GM21786 (cell line): ENCODE data around the gene NR0B2.
"Not testable (repeated sequence)": the region's sequence is repeated elsewhere in the genome, so short reads cannot be mapped to it uniquely, and the experiment has no call there.

Source experiments
- ATAC-seq: cut with Tn5 transposase; IDR thresholded peaks from one replicate; pipeline ENCODE4 v1.9.1; 2021; ENCODE audit not compliant: unreplicated experiment

NR0B2 gene

DNA sequence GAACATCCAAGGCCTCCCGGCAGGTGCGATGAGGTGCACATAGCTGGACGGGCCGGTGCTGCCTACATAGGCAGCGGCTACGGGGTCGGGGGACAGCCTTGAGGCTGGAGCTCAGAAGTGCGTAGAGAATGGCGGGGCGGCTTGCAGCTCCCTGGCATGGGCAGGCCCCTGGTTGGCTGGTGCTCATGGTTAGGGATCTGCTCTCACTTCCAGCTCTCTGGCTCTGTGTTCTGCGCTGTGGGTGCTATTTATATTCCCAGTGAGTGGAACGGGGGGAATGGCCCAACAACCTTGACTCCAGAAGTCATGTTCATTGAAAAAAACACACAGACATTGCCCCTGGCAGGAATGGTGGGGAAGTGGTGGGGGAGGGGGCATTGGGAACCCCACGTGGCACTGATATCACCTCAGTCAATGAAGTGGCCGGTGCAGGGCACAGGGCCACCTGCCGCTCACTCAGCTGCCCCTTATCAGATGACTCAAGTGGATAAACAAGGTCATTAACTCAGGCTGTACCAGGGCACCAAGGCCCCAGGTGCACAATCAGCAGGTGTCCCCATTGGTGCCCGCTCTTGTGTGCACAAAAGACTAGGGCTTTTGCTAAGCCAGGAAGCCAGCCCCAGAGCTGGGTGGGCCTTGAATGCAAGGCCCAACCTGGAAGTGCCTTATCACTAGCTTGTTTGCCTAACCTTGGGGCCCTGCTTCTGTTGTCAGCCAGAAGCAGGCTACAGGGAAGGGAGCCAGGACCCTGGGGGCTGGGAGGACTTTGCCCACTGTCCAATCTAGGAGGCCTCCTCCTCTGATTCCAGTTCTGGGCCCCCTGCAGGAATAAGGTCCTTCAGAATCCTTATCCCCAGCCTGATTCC is at the start of gene NR0B2:
Gene NR0B2 (minus strand): TSS at position 222 of the 866 bp plus-strand sequence. CDS start 35 bp downstream, at position 187.
- no peak for ATAC-seq

GRCh38 chr1:26961826-26962225 is 48.1 kb upstream of the NR0B2 start:
- no peak for ATAC-seq

DNA sequence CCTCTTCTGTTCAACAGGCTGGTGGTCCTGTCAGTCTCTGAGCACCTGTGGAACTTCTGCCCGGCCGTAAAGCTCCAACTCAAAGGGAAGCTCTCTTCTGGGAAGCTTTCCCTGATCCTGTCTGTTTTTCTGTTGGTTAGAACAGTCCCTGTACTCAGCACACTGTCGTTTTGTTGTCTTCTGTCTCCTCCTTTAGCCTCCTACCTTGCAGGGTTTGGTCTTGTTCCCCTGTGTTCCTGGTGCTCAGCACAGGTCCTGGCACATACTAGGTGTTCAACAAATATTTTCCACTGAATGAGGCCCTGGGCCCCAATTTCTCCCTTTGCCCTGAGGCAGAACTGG is 46.8 kb upstream of the NR0B2 start:
- ATAC-seq: no peak

DNA sequence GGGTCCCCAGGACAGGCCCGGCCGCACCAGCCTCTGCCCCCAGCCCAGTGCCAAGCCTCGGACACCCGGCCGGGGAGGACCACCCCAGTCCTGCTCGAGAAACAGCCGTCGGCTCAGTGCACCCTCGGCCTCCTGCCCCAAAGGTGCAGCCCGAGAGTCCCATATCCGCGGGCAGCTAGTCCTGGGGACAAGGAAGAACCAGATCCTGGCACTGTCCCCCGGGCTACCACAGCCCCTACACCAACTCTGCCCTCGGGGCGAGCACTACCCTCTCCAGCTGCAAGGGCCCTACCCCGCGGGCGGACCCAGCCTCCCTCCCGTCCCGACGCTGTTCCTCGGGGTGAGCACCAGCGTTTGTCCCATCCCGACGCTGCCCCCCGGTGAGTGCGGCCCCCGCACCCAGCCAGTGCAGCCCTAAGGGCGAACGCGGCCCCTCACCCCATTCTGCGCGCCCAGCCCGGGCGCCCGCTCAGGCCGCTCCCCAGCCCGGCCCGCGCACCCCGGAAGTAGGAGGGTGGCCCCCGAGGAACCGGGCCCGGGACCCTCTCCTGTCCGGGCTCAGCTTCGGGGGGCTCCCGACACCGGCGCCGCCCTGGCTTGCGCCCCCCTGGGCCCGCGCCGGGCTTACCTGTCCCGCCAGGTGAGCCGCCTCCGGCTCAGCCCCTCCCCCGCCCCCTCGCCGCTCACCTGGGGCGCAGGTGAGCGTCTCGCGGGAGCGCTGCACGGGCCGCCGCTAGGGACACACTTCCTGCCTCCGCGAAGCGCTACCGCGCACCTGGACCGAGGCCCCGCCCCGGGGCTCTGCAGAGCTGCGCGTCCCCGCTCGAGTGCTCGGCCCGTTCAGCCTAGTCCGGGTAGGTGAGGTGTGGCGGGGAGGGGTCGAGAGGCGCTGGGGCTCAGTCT is 46.2 kb upstream of the NR0B2 start, which contains the start of gene KDF1:
Gene KDF1 (minus strand): TSS at position 747 of the 903 bp plus-strand sequence. CDS start 8,088 bp downstream, outside the sequence.
- no peak for ATAC-seq

DNA sequence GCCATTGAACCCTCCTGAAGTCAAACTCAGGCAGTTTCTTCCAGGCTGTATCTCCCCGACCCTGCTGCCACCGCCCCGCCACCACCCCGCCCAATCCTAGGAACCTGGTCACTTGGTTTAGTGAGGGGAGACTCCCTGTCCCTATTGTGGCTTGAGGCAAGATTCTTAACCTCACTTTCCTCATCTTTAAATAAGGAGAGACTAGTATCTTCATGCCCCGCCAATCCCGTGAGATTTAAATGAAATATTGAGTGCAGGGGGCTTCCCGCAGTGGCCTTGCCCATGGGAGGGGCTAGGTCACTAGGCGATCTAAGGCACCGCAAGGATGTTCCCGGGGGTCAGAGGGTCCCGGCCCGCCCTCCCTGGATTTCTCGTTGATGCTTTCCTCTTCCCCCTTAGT is 45.5 kb upstream of the NR0B2 start:
- no peak for ATAC-seq

DNA sequence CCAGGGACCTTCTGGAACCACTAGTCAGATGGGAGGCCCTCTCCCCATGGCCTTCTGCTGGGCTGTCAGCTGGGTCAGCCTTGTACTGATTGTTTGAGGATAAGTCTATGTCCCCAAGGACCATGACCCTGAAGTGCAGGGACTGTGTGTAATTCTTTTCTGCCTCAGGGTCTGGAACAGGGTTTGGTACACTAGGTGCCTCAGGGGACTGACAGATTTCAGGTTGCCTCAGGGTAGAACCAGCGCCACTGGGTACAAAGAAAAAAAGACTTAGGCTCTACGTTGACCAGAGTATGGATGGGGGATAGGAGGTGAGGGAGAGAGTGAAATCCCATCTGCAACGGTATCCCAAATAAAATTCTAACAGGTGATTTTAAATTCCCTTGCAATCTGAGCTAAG is 43.5 kb upstream of the NR0B2 start:
- ATAC-seq: no peak

- no peak for ATAC-seq
These were observed 42.5 kb upstream of the NR0B2 start for GRCh38 chr1:26956321-26956720.

DNA sequence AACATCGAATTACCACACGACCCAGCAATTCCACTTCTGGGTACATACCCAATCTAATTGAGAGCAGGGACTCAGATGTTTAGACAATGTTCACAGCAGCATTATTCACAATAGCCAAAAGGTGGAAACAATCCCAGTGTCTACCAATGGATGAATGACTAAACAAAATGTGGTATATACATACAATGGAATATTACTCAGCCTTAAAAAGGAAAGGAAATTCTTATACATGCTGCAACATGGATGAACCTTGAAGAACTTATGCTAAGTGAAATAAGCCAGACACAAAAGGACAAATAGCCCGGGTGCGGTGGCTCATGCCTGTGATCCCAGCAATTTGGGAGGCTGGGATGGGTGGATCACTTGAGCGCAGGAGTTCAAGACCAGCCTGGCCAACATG is 39.6 kb upstream of the NR0B2 start:
- no peak for ATAC-seq

- no peak for ATAC-seq
These were observed 38.2 kb upstream of the NR0B2 start for GRCh38 chr1:26951821-26952497.

DNA sequence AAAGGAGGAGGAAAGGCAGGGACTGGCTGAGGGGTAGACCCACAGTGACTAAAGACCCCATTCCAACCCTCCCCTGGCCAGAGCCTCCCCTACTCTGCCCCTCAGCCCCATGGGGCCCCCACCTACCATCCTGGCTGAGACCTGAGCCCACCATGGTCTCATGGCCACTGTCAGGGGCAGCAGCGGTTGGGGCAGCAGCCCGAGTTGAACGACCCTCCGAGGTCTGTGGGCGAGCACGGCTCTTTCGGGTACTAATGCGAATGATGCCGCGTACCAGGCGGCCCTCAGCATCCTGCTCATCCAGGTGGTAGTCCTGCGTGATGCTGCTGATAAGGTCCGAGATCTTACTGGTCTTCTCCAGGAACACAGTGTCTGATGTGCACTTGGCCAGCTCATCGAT is 37.4 kb upstream of the NR0B2 start:
- no peak for ATAC-seq

DNA sequence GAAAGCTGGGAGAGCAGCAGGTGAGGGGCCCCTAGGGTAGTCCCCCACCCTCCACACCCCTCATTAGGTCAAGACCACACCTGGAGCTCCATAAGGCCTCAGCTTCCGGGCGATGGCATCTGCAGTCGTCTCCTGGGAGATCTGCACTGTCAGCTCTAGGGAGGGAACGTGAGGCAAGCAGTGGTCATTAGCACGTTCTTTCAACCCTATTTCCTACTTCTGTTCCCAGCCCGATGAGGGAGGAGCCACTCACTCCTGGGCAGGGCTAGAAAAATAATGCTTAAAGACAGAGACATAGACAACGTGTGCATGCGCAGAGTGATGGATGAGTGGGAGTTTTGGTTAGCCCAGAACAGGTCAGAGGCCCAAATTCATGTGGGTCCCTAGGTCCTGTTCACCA is 36.8 kb upstream of the NR0B2 start:
- ATAC-seq: no peak

- no peak for ATAC-seq
These were observed 36.1 kb upstream of the NR0B2 start for GRCh38 chr1:26949926-26950319.

- ATAC-seq: no peak
These were observed 35.6 kb upstream of the NR0B2 start for GRCh38 chr1:26949266-26949925.

GRCh38 chr1:26948725-26949057 is 34.9 kb upstream of the NR0B2 start:
- ATAC-seq: not testable (repeated sequence)

DNA sequence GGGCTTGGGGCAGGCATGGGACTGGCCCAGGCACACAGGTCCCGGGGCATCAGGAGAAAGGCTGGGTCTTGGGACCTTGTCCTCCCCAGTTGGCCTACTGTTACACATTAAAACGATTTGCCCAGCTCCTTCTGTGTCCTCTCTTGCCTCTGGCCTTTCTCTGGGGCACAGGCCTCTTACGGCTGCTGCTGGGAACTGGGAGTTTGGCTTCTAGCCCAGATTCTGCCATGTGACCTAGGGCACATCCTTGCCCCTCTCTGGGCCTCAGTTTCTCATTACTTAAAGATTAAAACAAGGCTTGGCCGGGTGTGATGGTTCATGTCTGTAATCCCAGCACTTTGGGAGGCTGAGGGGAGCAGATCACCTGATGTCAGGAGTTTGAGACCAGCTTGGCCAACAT is 32.5 kb upstream of the NR0B2 start:
- no peak for ATAC-seq

DNA sequence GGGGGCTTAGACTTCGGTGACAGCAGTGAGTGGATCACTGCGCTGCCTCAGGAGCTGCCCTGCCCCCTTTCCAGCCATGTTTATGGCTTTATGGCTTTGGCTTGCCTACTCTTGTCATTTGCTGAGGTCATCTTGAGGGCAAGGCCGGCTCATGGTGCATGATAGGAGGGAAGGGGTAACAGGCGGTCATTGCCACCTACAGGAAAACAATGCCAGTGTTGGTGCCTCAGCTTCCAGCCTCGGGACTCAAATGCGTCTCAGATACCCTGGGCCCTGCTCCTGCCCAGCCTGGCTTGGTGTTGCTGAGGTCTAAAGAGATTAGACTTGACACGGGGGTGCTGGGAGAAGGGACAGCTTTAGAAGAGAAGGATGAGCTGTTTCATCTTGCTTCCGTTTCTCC is 32.0 kb upstream of the NR0B2 start:
- no peak for ATAC-seq

GRCh38 chr1:26945138-26945537 is 31.4 kb upstream of the NR0B2 start:
- no peak for ATAC-seq

DNA sequence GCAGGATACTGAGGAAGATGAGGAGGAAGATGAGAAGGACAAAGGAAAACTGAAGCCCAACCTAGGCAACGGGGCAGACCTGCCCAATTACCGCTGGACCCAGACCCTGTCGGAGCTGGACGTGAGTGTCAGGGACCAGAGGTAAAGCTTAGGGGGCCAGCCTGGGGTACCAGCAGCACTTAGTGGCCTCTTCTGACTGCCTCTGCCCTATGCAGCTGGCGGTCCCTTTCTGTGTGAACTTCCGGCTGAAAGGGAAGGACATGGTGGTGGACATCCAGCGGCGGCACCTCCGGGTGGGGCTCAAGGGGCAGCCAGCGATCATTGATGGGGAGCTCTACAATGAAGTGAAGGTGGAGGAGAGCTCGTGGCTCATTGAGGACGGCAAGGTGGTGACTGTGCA is 28.9 kb upstream of the NR0B2 start:
- ATAC-seq: no peak

DNA sequence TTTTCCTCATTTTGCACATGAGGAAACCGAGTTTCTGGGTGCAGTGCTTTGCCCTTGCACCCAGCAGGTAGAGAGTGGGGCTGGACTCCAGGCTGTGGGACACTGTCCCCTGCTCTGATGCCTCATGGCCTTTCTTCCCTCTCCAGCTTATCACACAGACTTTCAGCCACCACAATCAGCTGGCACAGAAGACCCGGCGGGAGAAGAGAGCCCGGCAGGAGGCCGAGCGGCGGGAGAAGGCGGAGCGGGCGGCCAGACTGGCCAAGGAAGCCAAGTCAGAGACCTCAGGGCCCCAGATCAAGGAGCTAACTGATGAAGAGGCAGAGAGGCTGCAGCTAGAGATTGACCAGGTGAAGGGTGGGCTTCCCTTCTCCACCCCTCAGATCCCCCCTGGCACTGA is 27.5 kb upstream of the NR0B2 start:
- ATAC-seq: no peak

- ATAC-seq: no peak
These were observed 24.9 kb upstream of the NR0B2 start for GRCh38 chr1:26938659-26939025.

DNA sequence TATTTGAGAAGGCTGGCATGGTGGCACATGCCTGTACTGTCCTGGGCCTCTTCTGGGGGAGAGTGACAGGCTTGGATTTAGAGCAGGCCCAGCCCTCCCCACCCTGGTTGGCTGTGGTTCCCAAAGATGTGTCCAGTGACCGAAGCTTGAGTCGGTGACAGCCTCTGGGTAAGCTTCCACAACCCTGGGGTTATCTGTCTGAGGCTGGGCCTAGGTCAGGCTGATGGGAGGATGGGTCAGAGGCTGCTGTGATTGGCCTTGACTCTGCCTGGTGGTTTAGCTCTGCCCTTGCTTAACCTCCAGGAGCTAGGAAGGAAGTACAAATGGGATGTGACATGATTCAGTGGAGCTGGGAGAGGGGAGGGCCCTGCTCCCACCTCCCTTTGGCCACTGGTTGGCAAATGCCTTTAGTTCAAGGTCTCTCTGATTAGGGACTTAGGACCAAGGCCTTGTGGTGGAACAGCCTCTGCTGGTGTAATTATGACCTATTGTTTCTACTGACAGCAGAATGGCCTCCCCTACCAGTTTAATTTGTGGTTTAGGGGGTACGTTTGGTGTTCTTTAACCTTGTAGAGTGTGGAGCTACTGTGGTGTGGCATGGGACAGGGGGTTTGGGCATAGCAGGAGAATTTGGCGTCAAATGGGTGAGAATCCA is 24.4 kb upstream of the NR0B2 start:
- ATAC-seq: no peak
